GM12891 (cell line): Measurements from ENCODE around the gene RHCG.
A peak's percentile ranks its signal among the peaks of the same experiment; 100 is the strongest.

ENCODE experiments used
- DNase-seq: peaks from one replicate; pipeline ENCODE4 v3.0.0; 2011; ENCODE audit warnings: low spot score; ENCODE audit not compliant: insufficient read length
- FAIRE-seq: peaks from 2 replicates; lab custom pipeline; 2011; peaks lifted over from hg19 to GRCh38; lab: Jason Lieb, UNC
- PAX5 ChIP-seq: IDR thresholded peaks from 2 replicates; pipeline ENCODE4 v1.6.1; 2011; ENCODE audit warnings: low read length, moderate library complexity, mild to moderate bottlenecking; ENCODE audit not compliant: insufficient read depth, severe bottlenecking
- POLR2A ChIP-seq: IDR thresholded peaks from 2 replicates; pipeline ENCODE4 v1.6.1; 2011; ENCODE audit warnings: low read depth, low read length, control low read depth
- POLR2AphosphoS5 ChIP-seq: IDR thresholded peaks from 2 replicates; pipeline ENCODE4 v1.6.1; 2011; ENCODE audit warnings: low read depth, low read length, control low read depth
- POU2F2 ChIP-seq: IDR thresholded peaks from 2 replicates; pipeline ENCODE4 v1.6.1; 2011; ENCODE audit warnings: low read depth, mild to moderate bottlenecking, control low read depth, low read length, moderate library complexity
- SPI1 ChIP-seq: IDR thresholded peaks from 2 replicates; pipeline ENCODE4 v1.6.1; 2011; ENCODE audit warnings: low read depth, low read length, control low read depth
- TAF1 ChIP-seq: IDR thresholded peaks from 2 replicates; pipeline ENCODE4 v1.6.1; 2011; ENCODE audit warnings: low read depth, low read length, control low read depth

Gene RHCG

DNA sequence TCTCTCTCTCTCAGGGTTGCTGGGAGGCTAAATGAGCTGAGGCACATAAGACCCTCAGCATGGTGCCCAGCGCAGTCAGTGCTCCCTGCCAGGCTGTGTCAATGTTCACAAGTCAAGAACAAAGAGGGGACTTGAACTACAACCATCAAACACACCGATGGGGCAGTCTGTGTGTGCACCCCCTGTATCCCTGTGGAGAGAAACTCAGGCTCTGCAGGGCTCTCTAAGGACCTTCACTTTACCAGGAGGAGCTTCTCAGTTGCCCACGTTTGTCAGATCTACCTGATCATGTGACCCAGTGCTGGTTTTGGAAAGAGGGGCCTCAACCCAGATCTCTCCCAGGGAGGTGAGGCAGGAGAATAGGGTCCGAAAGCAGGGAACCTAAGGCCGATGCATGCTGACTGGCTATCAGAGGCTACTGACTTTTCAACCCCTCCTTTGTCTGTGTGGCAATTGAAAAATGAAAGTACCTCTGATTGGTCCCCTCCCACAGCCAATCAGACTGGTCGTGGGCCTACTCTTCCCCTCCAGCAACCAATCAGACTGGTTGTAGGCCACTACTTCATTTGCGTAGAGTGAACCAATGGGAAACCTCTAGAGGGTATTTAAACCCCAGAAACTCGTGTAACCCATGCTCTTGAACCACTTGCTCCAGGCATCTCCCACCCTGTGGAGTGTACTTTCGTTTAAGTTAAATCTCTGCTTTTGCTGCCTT lies 34.0 kb downstream of the RHCG start:
- TF ChIP-seq POLR2A (no peak), POLR2AphosphoS5 (no peak), POU2F2 (no peak), PAX5 (no peak), SPI1 (no peak), TAF1 (no peak)
- DNase-seq = no peak
- FAIRE-seq = no peak

DNA sequence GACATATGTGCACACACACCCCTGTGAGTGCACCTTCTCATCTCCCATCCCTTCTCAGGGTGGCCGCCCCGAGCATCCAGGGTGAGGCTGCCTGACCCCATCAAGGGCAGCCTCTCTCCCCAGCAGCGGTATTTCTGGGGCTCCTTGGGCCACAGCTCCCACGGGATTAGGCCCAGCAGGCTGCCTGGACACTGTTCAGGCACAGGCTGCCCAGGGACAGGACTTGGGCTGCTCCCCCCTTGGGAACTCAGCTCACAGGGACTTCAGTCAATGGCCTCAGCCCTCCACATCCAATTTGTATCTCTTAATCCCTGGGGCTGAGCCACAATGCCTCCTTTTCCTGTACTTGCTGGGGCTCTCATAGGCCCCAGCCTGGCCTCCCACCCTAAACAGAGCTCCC lies 35.0 kb downstream of the RHCG start:
- DNase-seq (no peak), FAIRE-seq (no peak)
- TF ChIP-seq POU2F2 (no peak), SPI1 (no peak), POLR2AphosphoS5 (no peak), POLR2A (no peak), PAX5 (no peak), TAF1 (no peak)

DNA sequence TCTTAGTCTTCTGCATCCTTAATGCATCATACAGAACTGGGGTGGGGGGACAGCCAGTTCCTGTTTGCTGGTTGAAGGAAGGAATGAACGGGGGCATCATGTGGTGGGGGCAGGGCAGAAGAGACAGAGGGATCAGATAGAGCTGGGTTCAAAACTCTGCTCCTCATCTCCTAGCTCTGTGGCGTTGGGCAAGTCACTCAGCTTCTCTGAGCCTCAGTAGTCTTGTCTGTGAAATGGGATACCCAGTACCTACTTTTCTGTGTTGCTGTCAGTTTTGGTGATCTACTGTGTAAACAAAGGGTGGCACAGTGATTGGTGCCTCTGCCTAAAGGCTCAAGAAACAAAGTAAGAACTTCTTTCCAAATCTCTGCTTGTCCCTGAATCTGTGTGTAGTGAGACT lies 36.3 kb downstream of the RHCG start:
- no peak for FAIRE-seq
- no peak for DNase-seq
- TF ChIP-seq POLR2A = no peak
- TF ChIP-seq PAX5 = no peak
- TF ChIP-seq TAF1 = no peak
- no peak for TF ChIP-seq POU2F2
- no peak for TF ChIP-seq SPI1
- TF ChIP-seq POLR2AphosphoS5 = no peak

DNA sequence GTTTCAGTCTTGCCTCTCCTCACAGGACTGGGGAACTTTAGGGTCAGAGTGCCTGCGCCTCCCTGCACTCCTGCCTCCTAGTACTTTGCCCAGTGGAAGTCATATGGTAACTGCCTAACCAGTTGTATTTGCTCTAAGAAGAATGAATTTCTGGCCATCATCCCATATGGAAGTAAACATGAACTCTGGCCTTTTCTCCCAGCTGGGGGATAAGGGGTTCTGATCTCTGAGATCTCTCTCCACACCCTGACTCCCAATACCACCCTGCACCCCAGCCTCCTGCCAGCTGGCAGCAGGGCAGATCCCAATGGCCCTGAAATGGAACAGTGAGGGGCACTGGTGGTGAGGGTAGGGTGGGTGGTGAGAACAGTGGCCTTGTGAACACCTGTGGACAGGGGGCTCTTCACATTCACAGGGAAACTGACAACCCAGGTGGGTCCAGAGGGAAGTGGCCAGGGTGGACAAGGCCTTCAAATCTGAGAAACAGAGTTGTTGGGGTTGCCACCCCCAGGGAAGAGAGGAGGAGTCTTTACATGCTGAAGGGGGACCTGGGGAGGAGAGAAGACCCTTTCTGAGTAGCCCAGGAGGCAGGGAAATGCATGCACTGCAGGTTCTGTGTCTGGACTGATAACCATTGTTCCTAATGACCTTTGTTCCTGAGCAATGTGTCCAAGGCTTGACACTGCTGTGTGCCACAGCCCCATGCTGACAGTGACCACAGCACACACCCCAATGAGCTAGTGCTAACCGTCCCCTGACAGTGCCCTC lies 36.9 kb downstream of the RHCG start:
- no peak for DNase-seq
- TF ChIP-seq POU2F2 = no peak
- TF ChIP-seq TAF1 = no peak
- TF ChIP-seq POLR2AphosphoS5 = no peak
- no peak for TF ChIP-seq PAX5
- no peak for TF ChIP-seq POLR2A
- TF ChIP-seq SPI1 = no peak
- no peak for FAIRE-seq

DNA sequence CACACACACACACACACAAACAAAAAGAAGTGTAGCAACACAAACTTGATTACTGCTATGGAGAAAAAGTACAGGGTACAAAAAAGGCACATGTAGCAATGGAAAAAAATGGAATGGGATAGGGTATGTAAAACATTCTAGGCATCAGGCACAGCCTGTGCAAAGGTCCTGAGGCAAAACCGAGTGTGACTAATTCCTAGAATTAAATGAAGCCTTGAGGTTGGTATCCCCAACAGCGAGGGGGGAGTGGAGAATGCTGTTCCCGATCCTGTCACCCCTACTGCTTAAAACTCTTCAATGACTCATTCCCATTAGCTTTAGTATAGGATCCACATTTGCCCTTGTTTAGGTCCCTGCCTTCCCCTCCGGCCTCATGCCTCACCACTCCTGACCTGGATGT lies 37.9 kb downstream of the RHCG start:
- DNase-seq (no peak), FAIRE-seq (no peak)
- no peak for TF ChIP-seq POU2F2
- TF ChIP-seq POLR2AphosphoS5 = no peak
- no peak for TF ChIP-seq PAX5
- TF ChIP-seq TAF1 = no peak
- no peak for TF ChIP-seq SPI1
- TF ChIP-seq POLR2A = no peak

DNA sequence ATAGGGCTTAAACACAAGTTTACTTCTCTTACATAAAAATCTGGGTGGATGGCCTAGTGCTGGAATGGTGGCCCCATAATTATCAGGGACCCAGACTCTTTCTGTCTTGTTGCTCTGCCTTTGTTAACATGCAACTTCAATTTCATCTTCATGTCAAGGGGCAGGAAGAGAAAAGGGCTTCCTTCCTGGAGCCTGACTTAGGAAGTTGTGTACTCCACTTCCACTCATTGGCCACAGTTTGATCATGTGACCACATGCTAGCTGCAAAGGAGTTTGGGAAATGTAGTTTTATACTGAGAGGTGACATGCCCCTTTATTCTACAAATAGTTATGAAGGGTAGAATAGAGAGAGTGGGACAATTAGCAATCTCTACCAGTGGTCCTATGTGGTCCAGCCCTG lies 39.3 kb downstream of the RHCG start:
- FAIRE-seq = peak; percentile 9
- TF ChIP-seq POLR2AphosphoS5 = no peak
- TF ChIP-seq SPI1 = no peak
- no peak for TF ChIP-seq TAF1
- TF ChIP-seq POU2F2 = no peak
- TF ChIP-seq POLR2A = no peak
- TF ChIP-seq PAX5 = no peak
- DNase-seq = peak; percentile 47

DNA sequence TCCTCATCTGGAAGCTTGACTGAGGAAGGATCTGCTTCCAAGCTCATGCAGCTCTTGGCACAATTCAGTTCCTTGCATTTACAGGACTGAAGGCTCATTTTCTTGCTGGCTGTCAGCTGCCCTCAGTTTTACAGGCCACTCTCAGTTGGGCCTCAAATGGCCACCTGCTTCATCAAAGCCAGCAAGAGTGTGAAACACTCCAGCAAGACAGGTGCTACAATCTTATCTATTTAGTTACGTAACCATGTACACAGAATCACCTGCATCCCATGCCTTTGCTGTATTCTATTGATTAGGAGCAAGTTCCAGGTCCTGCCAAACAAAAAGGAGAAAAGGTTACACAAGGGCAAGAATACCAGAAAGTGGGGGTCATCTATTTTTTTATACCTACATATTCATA lies 40.8 kb downstream of the RHCG start:
- TF ChIP-seq POU2F2 = no peak
- no peak for TF ChIP-seq SPI1
- TF ChIP-seq PAX5 = no peak
- TF ChIP-seq POLR2AphosphoS5 = no peak
- TF ChIP-seq POLR2A = no peak
- TF ChIP-seq TAF1 = no peak
- no peak for FAIRE-seq
- no peak for DNase-seq

DNA sequence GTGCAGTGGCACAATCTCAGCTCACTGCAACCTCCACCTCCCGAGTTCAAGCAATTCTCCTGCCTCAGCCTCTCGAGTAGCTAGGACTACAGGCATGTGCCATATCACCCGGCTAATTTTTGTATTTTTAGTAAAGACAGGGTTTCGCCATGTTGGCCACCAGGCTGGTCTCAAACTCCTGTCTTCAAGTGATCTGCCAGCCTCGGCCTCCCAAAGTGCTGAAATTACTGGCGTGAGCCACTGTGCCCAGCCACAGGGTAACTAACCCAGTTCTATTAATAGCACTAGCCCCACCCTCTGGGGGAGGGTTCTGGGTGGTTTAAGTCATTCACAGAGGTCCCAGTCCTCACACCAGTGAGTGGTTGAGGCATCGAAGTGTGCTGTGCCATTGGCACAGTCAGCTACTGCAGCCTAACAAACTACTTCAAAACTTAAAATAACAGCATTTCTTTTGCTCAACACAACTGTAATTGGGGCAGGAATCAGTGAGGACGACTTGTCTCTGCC lies 44.0 kb downstream of the RHCG start:
- DNase-seq (no peak), FAIRE-seq (no peak)
- no peak for TF ChIP-seq PAX5

DNA sequence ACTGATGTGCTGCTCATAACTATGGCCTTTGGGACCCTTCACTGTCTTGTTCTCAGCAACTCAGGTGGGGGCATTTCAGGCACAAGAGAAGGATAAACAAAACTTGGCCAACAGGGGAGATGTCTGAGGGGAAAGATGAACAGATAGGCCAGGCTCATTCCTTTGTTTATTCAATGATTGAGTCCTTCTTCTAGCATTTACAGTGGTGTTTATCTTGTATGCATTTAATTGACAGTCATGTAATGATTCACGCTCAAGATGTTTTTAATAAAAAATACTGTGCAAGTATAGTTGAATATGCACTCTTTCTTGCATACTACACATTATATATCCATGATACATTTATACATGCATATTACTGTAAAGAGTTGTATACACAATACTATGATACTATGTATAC lies 44.5 kb downstream of the RHCG start:
- TF ChIP-seq SPI1 (no peak), TAF1 (no peak), PAX5 (no peak), POU2F2 (no peak), POLR2A (no peak), POLR2AphosphoS5 (no peak)
- DNase-seq = no peak
- no peak for FAIRE-seq
